ENCODE results near the gene OGFR.

GRCh38 chr20:62852841-62853240, 48.2 kb downstream of the OGFR start:
- TF ChIP-seq MAX (IDR thresholded peaks at IDR 0.05; ENCODE audit: insufficient read depth, insufficient read length) (no peak), CTCF (IDR thresholded peaks at IDR 0.05; ENCODE audit: extremely low read depth in 1 of 2, insufficient read depth in 1 of 2, low read depth in 1 of 2, low read length in 2 of 2) (no peak), POLR2A (IDR thresholded peaks at IDR 0.05; ENCODE audit: low read depth, low read length) (no peak)
